CD4-positive, alpha-beta T cell (primary cell): ENCODE measurements around the gene JUNB. TPM values are rescaled to one million over a fixed set of nuclear protein-coding genes. Genes with fewer than 3 reads are reported as not detected.

Experiments
- ATAC-seq: fragments of 200-7000 bp; cut with Tn5 transposase; one replicate; pipeline ENCODE4 v1.10.0; 2022; ENCODE audit warnings: mild to moderate bottlenecking; ENCODE audit not compliant: poor library complexity
- CTCF ChIA-PET: fragments of 350-600 bp; sonication (Branson Sonifier 250); formaldehyde crosslinking; loops from one replicate; lab custom pipeline; 2021; ENCODE audit warnings: antibody characterized with exemption, inconsistent platforms; lab: Charles Lee
- POLR2A ChIA-PET: fragments of 350-600 bp; sonication (Branson Sonifier 250); formaldehyde crosslinking; loops from one replicate; lab custom pipeline; 2021; ENCODE audit warnings: antibody characterized with exemption, inconsistent platforms; lab: Charles Lee
- DNase-seq, 14 experiments: peaks; one replicate each; pipeline ENCODE4 v3.0.0-alpha.2; 2013 to 2020; ENCODE audit warnings: mixed read lengths in 2 of 14
- H3K27ac ChIP-seq, 2 donors: one replicate each; pipeline versions ENCODE4 v1.5.1 to v1.7.0; 2013; ENCODE audit warnings: low read length in 2 of 2, low read depth in 1 of 2, mild to moderate bottlenecking in 1 of 2
- H3K27me3 ChIP-seq, 2 experiments: 1 replicate in 1 of 2; 2 replicates in 1 of 2; pipeline versions ENCODE4 v1.6.1 to v1.7.0; 2013; ENCODE audit warnings: low read length in 2 of 2, control low read depth in 1 of 2, mild to moderate bottlenecking in 1 of 2, moderate library complexity in 1 of 2; ENCODE audit not compliant: insufficient read depth in 2 of 2, control insufficient read depth in 1 of 2
- H3K36me3 ChIP-seq: one replicate; pipeline ENCODE4 v1.6.1; 2013; ENCODE audit warnings: low read length, control low read depth; ENCODE audit not compliant: insufficient read depth
- H3K4me1 ChIP-seq: one replicate; pipeline ENCODE4 v1.6.1; 2013; ENCODE audit warnings: low read length, control low read depth; ENCODE audit not compliant: insufficient read depth
- H3K4me3 ChIP-seq: one replicate; pipeline ENCODE4 v1.5.1; 2013; ENCODE audit warnings: mild to moderate bottlenecking, low read length, moderate library complexity
- H3K9me3 ChIP-seq, 2 experiments: 1 replicate in 1 of 2; 2 replicates in 1 of 2; pipeline versions ENCODE4 v1.6.1 to v1.7.0; 2013; ENCODE audit warnings: low read length in 2 of 2, mild to moderate bottlenecking in 2 of 2, control low read depth in 1 of 2, moderate library complexity in 1 of 2; ENCODE audit not compliant: control insufficient read depth in 1 of 2, insufficient read depth in 1 of 2
- H3K27ac Mint-ChIP-seq: one replicate; pipeline ENCODE4 v1.8.0; 2020; ENCODE audit warnings: mixed read lengths
- H3K27me3 Mint-ChIP-seq: one replicate; pipeline ENCODE4 v1.8.0; 2021; ENCODE audit warnings: mixed read lengths
- H3K36me3 Mint-ChIP-seq: one replicate; pipeline ENCODE4 v1.8.0; 2021; ENCODE audit warnings: low read depth, mixed read lengths
- H3K4me1 Mint-ChIP-seq: one replicate; pipeline ENCODE4 v1.8.0; 2021; ENCODE audit warnings: low read depth, mixed read lengths
- H3K4me3 Mint-ChIP-seq: one replicate; pipeline ENCODE4 v1.8.0; 2020; ENCODE audit warnings: mild to moderate bottlenecking, mixed read lengths
- H3K9me3 Mint-ChIP-seq: one replicate; pipeline ENCODE4 v1.8.0; 2020; ENCODE audit warnings: mixed read lengths
- CTCF ChIP-seq: fragments of 200-600 bp; IDR thresholded peaks from one replicate; pipeline ENCODE4 v1.8.0; 2022; ENCODE audit warnings: antibody characterized with exemption, mild to moderate bottlenecking
- intact Hi-C, 2 experiments: fragments of 100-400 bp; cut with DNase I in 1 of 2; cut with micrococcal nuclease in 1 of 2; formaldehyde crosslinking; loops; one replicate each; pipeline versions ENCODE4 v1.15.1 to v1.9.0; 2023 to 2025; cut with DNase I, micrococcal nuclease
- total RNA-seq, 174 experiments: library from RNA in 2 of 174; stranded (reverse) in 2 of 174; gene quantifications; one replicate each; pipeline ENCODE4 v1.2.3 and lab custom pipeline; 2021 to 2026

JUNB gene
- total RNA-seq, 2 experiments from 2014 or later, result 2,467 to 2,518 TPM

- Histone ChIP-seq H3K36me3 (peaks cover 5% of the 10 kb centered on the region), H3K4me1 (peaks cover 68% of the 10 kb centered on the region), H3K4me3 (peak overlapping the region; percentile 49), H3K27me3 (no peaks in the 10 kb centered on the region), H3K27ac (peak overlapping the region; percentile 88 to 97), H3K9me3 (no peaks in the 10 kb centered on the region)
- ATAC-seq (no peak), DNase-seq (peak in 6 of 14 experiments; percentile 25 to 87 (median 44))
- H3K36me3 Mint-ChIP-seq, result peaks cover 30% of the 10 kb centered on the region
- peak overlapping the region; percentile 99 for H3K27ac Mint-ChIP-seq
- peaks cover 13% of the 10 kb centered on the region for H3K27me3 Mint-ChIP-seq
- peaks cover 30% of the 10 kb centered on the region for H3K4me1 Mint-ChIP-seq
- no peaks in the 10 kb centered on the region for H3K9me3 Mint-ChIP-seq
- ChIA-PET CTCF (interaction anchor here (2.1 kb wide), 1 partner anchor 11 kb away, joined by 24 read pairs; no protein-coding TSS in a partner anchor), POLR2A (interaction anchor here (4.0 kb wide), 1 partner anchor 11 kb away, joined by 31 read pairs; no protein-coding TSS in a partner anchor)
- H3K4me3 Mint-ChIP-seq, result peak overlapping the region; percentile 88
- TF ChIP-seq CTCF, result no peak
- intact Hi-C loops, result loop anchor here in 1 of 2 experiments (10.0 kb wide), 1 partner anchor 146 kb away; the partner anchor contains the start of genes CALR and FARSA
Measured at GRCh38 chr19:12788682-12789097, 2.6 kb upstream of the JUNB start.

- no peaks in the 10 kb centered on the region for H3K27me3 ChIP-seq
- Mint-ChIP-seq H3K4me1 (peaks cover 34% of the 10 kb centered on the region), H3K9me3 (no peaks in the 10 kb centered on the region), H3K27ac (peak overlapping the region; percentile 99), H3K27me3 (peaks cover 13% of the 10 kb centered on the region), H3K4me3 (peak overlapping the region; percentile 88), H3K36me3 (peaks cover 34% of the 10 kb centered on the region)
- peak overlapping the region; percentile 99 to 100 for H3K27ac ChIP-seq
- peaks cover 66% of the 10 kb centered on the region for H3K4me1 ChIP-seq
- ChIA-PET CTCF (interaction anchor here (2.1 kb wide), 1 partner anchor 12 kb away, joined by 24 read pairs; no protein-coding TSS in a partner anchor), POLR2A (interaction anchor here (4.0 kb wide), 1 partner anchor 12 kb away, joined by 31 read pairs; no protein-coding TSS in a partner anchor)
- intact Hi-C loops, result loop anchor here in 1 of 2 experiments (10.0 kb wide), 1 partner anchor 146 kb away; the partner anchor contains the start of genes CALR and FARSA
- no peaks in the 10 kb centered on the region for H3K9me3 ChIP-seq
- peak in 2 of 14 experiments; percentile 21 to 42 for DNase-seq
- peak overlapping the region; percentile 98 for H3K4me3 ChIP-seq
- H3K36me3 ChIP-seq, result peaks cover 5% of the 10 kb centered on the region
- TF ChIP-seq CTCF, result no peak
- ATAC-seq, result no peak
Measured at GRCh38 chr19:12789098-12789903, 2.0 kb upstream of the JUNB start.

- Mint-ChIP-seq H3K36me3 (peaks cover 38% of the 10 kb centered on the region), H3K27ac (peak overlapping the region; percentile 99), H3K27me3 (peaks cover 13% of the 10 kb centered on the region), H3K4me1 (peaks cover 42% of the 10 kb centered on the region), H3K9me3 (no peaks in the 10 kb centered on the region), H3K4me3 (peak overlapping the region; percentile 97)
- Histone ChIP-seq H3K4me3 (peak overlapping the region; percentile 98), H3K27me3 (no peaks in the 10 kb centered on the region), H3K9me3 (no peaks in the 10 kb centered on the region), H3K27ac (peak overlapping the region; percentile 99 to 100), H3K4me1 (peaks cover 66% of the 10 kb centered on the region), H3K36me3 (peaks cover 5% of the 10 kb centered on the region)
- TF ChIP-seq CTCF, result no peak
- DNase-seq (peak; percentile 75 to 97 (median 86)), ATAC-seq (peak; percentile 25)
- CTCF ChIA-PET, result interaction anchor here (2.1 to 9.4 kb wide), 2 partner anchors 12 to 13 kb away, joined by 24 to 178 read pairs; partner anchors contain the start of gene HOOK2
- intact Hi-C loops, result loop anchor here in 1 of 2 experiments (5.0 to 10.0 kb wide), 2 partner anchors 123 to 145 kb away; partner anchors contain the start of genes CALR, FARSA, MAN2B1 and WDR83
- POLR2A ChIA-PET, result interaction anchor here (1.2 to 8.3 kb wide), 7 partner anchors 8 to 167 kb away, joined by 3 to 348 read pairs (median 31); partner anchors contain the start of genes DHPS, GET3, HOOK2 and PRDX2
Measured at GRCh38 chr19:12789904-12790619, 1.2 kb upstream of the JUNB start.
